HG03139 (cell line): ENCODE results near the gene GCH1.

ENCODE experiments used
- ATAC-seq: cut with Tn5 transposase; IDR thresholded peaks from one replicate; pipeline ENCODE4 v1.9.1; 2021; ENCODE audit not compliant: unreplicated experiment

GCH1 gene

GRCh38 chr14:54829486-54830224 is 73.0 kb downstream of the GCH1 start:
- no peak for ATAC-seq

- ATAC-seq: no peak
Measured at GRCh38 chr14:54828037-54828436, 74.6 kb downstream of the GCH1 start.

GRCh38 chr14:54823757-54824549 is 78.7 kb downstream of the GCH1 start:
- ATAC-seq: no peak

- no peak for ATAC-seq
Measured at GRCh38 chr14:54822685-54823084, 79.9 kb downstream of the GCH1 start.

- no peak for ATAC-seq
Measured at GRCh38 chr14:54818201-54819133, 84.2 kb downstream of the GCH1 start.

- no peak for ATAC-seq
Measured at GRCh38 chr14:54817506-54817905, 85.1 kb downstream of the GCH1 start.

- no peak for ATAC-seq
Measured at GRCh38 chr14:54816450-54816849, 86.2 kb downstream of the GCH1 start.

- ATAC-seq: no peak
Measured at GRCh38 chr14:54815515-54815914, 87.1 kb downstream of the GCH1 start.

GRCh38 chr14:54815016-54815415 is 87.6 kb downstream of the GCH1 start:
- ATAC-seq: no peak

GRCh38 chr14:54814076-54814475 is 88.5 kb downstream of the GCH1 start:
- no peak for ATAC-seq

- ATAC-seq: no peak
Measured at GRCh38 chr14:54813081-54813480, 89.5 kb downstream of the GCH1 start.

GRCh38 chr14:54812617-54813016 is 90.0 kb downstream of the GCH1 start:
- ATAC-seq: no peak

- no peak for ATAC-seq
Measured at GRCh38 chr14:54809767-54810166, 92.9 kb downstream of the GCH1 start.

GRCh38 chr14:54808326-54809161 is 94.1 kb downstream of the GCH1 start:
- ATAC-seq: no peak

- ATAC-seq: no peak
Measured at GRCh38 chr14:54807881-54808280, 94.7 kb downstream of the GCH1 start.

GRCh38 chr14:54807428-54807827 is 95.2 kb downstream of the GCH1 start:
- no peak for ATAC-seq

- no peak for ATAC-seq
Measured at GRCh38 chr14:54806616-54807015, 96.0 kb downstream of the GCH1 start.

- peak; percentile 72 for ATAC-seq
Measured at GRCh38 chr14:54805445-54806322, 96.9 kb downstream of the GCH1 start.

GRCh38 chr14:54805070-54805444 is 97.6 kb downstream of the GCH1 start:
- no peak for ATAC-seq
